ENCODE results near the gene MAP3K13. TPM values are rescaled to one million over a fixed set of nuclear protein-coding genes. Genes with fewer than 3 reads are reported as not detected.
"Not testable (repeated sequence)": the region's sequence is repeated elsewhere in the genome, so short reads cannot be mapped to it uniquely, and the experiment has no call there.

The MAP3K13 gene
- total RNA-seq, 1 experiment from 2014 or later: 10.6 TPM

GRCh38 chr3:185448107-185448506, 85.2 kb downstream of the MAP3K13 start:
- Histone ChIP-seq H3K23me2 (ENCODE audit: insufficient read length, low read depth, low read length, poor library complexity, severe bottlenecking) (no peaks in the 10 kb centered on the region), H2BK15ac (ENCODE audit: low read depth, low read length) (no peak overlapping the region), H2AK5ac (ENCODE audit: insufficient read length, low read length) (no peak overlapping the region), H2BK120ac (ENCODE audit: low read depth, low read length, poor library complexity, severe bottlenecking) (no peak overlapping the region), H2AFZ (ENCODE audit: low read length) (no peak overlapping the region), H3K23ac (ENCODE audit: insufficient read length, low read depth, low read length) (no peak overlapping the region), H3K79me2 (ENCODE audit: insufficient read depth, low read length) (no peaks in the 10 kb centered on the region), H3K4ac (ENCODE audit: low read depth, low read length) (no peak overlapping the region), H2BK5ac (ENCODE audit: insufficient read length, low read length) (no peak overlapping the region), H3K14ac (ENCODE audit: insufficient read depth, low read length) (no peak overlapping the region), H2BK12ac (ENCODE audit: insufficient read length, low read depth, low read length) (no peak overlapping the region), H3K18ac (ENCODE audit: insufficient read length, low read depth, low read length) (no peak overlapping the region), H4K8ac (replicated peaks; ENCODE audit: insufficient read length, low read depth, low read length) (no peak overlapping the region), H3K4me1 (ENCODE audit: insufficient read depth, low read length) (no peaks in the 10 kb centered on the region), H3K4me2 (ENCODE audit: insufficient read depth, insufficient read length, low read length) (no peak overlapping the region), H3K9ac (ENCODE audit: extremely low read depth, insufficient read length, low read length) (no peak overlapping the region), H3K27ac (ENCODE audit: insufficient read length, low read depth, low read length) (no peak overlapping the region), H4K91ac (ENCODE audit: insufficient read length, low read depth, low read length) (no peak overlapping the region), H3T11ph (ENCODE audit: low read length) (no peak overlapping the region), H3K56ac (ENCODE audit: insufficient read length, low read depth, low read length) (no peak overlapping the region), H4K20me1 (ENCODE audit: control insufficient read depth, insufficient read depth, insufficient read length) (no peaks in the 10 kb centered on the region), H3K9me3 (ENCODE audit: control insufficient read depth, low read depth, low read length) (no peaks in the 10 kb centered on the region), H2BK20ac (ENCODE audit: low read depth, low read length, poor library complexity, severe bottlenecking) (no peak overlapping the region), H3K79me1 (ENCODE audit: insufficient read depth, low read depth, low read length, poor library complexity, severe bottlenecking) (no peaks in the 10 kb centered on the region), H4K5ac (ENCODE audit: insufficient read length, low read depth, low read length) (no peak overlapping the region), H3K27me3 (ENCODE audit: insufficient read depth, low read length) (no peaks in the 10 kb centered on the region)
- no peaks in the 10 kb centered on the region for H3K36me3 Mint-ChIP-seq (ENCODE audit: insufficient read depth in 1 of 3, low read depth in 3 of 3)
- no peak overlapping the region for H3K4me3 Mint-ChIP-seq
- no peak for DNase-seq
- H3K9me3 Mint-ChIP-seq: no peaks in the 10 kb centered on the region
- TF ChIP-seq, protein P1, sequence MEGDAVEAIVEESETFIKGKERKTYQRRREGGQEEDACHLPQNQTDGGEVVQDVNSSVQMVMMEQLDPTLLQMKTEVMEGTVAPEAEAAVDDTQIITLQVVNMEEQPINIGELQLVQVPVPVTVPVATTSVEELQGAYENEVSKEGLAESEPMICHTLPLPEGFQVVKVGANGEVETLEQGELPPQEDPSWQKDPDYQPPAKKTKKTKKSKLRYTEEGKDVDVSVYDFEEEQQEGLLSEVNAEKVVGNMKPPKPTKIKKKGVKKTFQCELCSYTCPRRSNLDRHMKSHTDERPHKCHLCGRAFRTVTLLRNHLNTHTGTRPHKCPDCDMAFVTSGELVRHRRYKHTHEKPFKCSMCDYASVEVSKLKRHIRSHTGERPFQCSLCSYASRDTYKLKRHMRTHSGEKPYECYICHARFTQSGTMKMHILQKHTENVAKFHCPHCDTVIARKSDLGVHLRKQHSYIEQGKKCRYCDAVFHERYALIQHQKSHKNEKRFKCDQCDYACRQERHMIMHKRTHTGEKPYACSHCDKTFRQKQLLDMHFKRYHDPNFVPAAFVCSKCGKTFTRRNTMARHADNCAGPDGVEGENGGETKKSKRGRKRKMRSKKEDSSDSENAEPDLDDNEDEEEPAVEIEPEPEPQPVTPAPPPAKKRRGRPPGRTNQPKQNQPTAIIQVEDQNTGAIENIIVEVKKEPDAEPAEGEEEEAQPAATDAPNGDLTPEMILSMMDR (conservative IDR thresholded peaks at IDR 0.05): no peak
- no peaks in the 10 kb centered on the region for H3K4me1 Mint-ChIP-seq
- peaks cover 3% of the 10 kb centered on the region; the same call in 1 of the 2 replicates for H3K27me3 Mint-ChIP-seq (ENCODE audit: low read depth)
- no peak overlapping the region for H3K27ac Mint-ChIP-seq

GRCh38 chr3:185451432-185451831, 88.5 kb downstream of the MAP3K13 start:
- H3K4me3 Mint-ChIP-seq; H3K9ac ChIP-seq (ENCODE audit: extremely low read depth, insufficient read length, low read length): not testable (repeated sequence)

More at GRCh38 chr3:185451432-185451831, 88.5 kb downstream of the MAP3K13 start:
- not testable (repeated sequence) for H2BK20ac ChIP-seq (ENCODE audit: low read depth, low read length, poor library complexity, severe bottlenecking); H3K36me3 Mint-ChIP-seq (ENCODE audit: insufficient read depth in 1 of 3, low read depth in 3 of 3); H3K79me2 ChIP-seq (ENCODE audit: insufficient read depth, low read length); H3K23ac ChIP-seq (ENCODE audit: insufficient read length, low read depth, low read length); H3K4me2 ChIP-seq (ENCODE audit: insufficient read depth, insufficient read length, low read length); DNase-seq; H4K20me1 ChIP-seq (ENCODE audit: control insufficient read depth, insufficient read depth, insufficient read length); H3K9me3 ChIP-seq (ENCODE audit: control insufficient read depth, low read depth, low read length); H3K56ac ChIP-seq (ENCODE audit: insufficient read length, low read depth, low read length); H3K9me3 Mint-ChIP-seq; H3T11ph ChIP-seq (ENCODE audit: low read length); H3K4ac ChIP-seq (ENCODE audit: low read depth, low read length); H2BK120ac ChIP-seq (ENCODE audit: low read depth, low read length, poor library complexity, severe bottlenecking); H3K18ac ChIP-seq (ENCODE audit: insufficient read length, low read depth, low read length); H4K5ac ChIP-seq (ENCODE audit: insufficient read length, low read depth, low read length); H3K23me2 ChIP-seq (ENCODE audit: insufficient read length, low read depth, low read length, poor library complexity, severe bottlenecking); H3K27me3 Mint-ChIP-seq (ENCODE audit: low read depth); H3K4me1 ChIP-seq (ENCODE audit: insufficient read depth, low read length); H4K8ac ChIP-seq (replicated peaks; ENCODE audit: insufficient read length, low read depth, low read length); H2AK5ac ChIP-seq (ENCODE audit: insufficient read length, low read length); H3K4me1 Mint-ChIP-seq; H2AFZ ChIP-seq (ENCODE audit: low read length); H3K27ac ChIP-seq (ENCODE audit: insufficient read length, low read depth, low read length); H3K79me1 ChIP-seq (ENCODE audit: insufficient read depth, low read depth, low read length, poor library complexity, severe bottlenecking); H2BK5ac ChIP-seq (ENCODE audit: insufficient read length, low read length); H3K27me3 ChIP-seq (ENCODE audit: insufficient read depth, low read length); H2BK15ac ChIP-seq (ENCODE audit: low read depth, low read length); H2BK12ac ChIP-seq (ENCODE audit: insufficient read length, low read depth, low read length); H4K91ac ChIP-seq (ENCODE audit: insufficient read length, low read depth, low read length); H3K27ac Mint-ChIP-seq; H3K14ac ChIP-seq (ENCODE audit: insufficient read depth, low read length)
- WGBS (ENCODE audit: extremely low coverage, insufficient read length, low lambda C conversion rate): no CpG with 5 or more reads among the region's 8 CpGs

Data from H9 (cell line).